ENCODE results near the gene TMEM179.

DNA sequence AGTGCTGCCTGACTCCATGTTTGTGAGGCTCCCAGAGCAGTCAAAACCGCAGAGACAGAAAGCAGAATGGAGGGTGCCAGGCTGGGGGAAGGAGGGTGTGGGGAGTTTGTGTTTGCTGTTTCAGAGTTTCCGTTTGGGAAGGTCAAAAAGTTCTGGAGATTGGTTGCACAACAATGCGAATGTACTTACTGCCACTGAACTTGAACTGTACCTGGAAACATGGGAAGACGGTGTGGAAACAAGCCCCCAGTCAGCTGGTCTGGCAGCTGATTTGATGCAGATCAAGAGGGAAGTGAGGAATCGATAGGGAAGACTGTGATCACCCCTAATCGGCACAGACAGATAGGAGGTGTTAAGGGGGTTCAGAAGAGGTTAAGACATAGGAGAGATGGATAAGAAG lies 49.5 kb upstream of the TMEM179 start:
- TF ChIP-seq EP300 (IDR thresholded peaks at IDR 0.05) (no peak), POLR2A (IDR thresholded peaks at IDR 0.05) (no peak), POLR2AphosphoS5 (IDR thresholded peaks at IDR 0.05) (no peak)
- TF ChIP-seq, protein P1, sequence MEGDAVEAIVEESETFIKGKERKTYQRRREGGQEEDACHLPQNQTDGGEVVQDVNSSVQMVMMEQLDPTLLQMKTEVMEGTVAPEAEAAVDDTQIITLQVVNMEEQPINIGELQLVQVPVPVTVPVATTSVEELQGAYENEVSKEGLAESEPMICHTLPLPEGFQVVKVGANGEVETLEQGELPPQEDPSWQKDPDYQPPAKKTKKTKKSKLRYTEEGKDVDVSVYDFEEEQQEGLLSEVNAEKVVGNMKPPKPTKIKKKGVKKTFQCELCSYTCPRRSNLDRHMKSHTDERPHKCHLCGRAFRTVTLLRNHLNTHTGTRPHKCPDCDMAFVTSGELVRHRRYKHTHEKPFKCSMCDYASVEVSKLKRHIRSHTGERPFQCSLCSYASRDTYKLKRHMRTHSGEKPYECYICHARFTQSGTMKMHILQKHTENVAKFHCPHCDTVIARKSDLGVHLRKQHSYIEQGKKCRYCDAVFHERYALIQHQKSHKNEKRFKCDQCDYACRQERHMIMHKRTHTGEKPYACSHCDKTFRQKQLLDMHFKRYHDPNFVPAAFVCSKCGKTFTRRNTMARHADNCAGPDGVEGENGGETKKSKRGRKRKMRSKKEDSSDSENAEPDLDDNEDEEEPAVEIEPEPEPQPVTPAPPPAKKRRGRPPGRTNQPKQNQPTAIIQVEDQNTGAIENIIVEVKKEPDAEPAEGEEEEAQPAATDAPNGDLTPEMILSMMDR (IDR thresholded peaks at IDR 0.05), result no peak

Measured in upper lobe of left lung (tissue), 4 donors.